C1 segment of cervical spinal cord (tissue), 14 donors: Measurements from ENCODE around the gene CCT3.
"Not testable (repeated sequence)": the region's sequence is repeated elsewhere in the genome, so short reads cannot be mapped to it uniquely, and the experiment has no call there.

ENCODE experiments used
- DNase-seq, 14 donors: peaks; one replicate each; lab custom pipeline; 2025; lab: John Stamatoyannopoulos, UW

Gene CCT3

DNA sequence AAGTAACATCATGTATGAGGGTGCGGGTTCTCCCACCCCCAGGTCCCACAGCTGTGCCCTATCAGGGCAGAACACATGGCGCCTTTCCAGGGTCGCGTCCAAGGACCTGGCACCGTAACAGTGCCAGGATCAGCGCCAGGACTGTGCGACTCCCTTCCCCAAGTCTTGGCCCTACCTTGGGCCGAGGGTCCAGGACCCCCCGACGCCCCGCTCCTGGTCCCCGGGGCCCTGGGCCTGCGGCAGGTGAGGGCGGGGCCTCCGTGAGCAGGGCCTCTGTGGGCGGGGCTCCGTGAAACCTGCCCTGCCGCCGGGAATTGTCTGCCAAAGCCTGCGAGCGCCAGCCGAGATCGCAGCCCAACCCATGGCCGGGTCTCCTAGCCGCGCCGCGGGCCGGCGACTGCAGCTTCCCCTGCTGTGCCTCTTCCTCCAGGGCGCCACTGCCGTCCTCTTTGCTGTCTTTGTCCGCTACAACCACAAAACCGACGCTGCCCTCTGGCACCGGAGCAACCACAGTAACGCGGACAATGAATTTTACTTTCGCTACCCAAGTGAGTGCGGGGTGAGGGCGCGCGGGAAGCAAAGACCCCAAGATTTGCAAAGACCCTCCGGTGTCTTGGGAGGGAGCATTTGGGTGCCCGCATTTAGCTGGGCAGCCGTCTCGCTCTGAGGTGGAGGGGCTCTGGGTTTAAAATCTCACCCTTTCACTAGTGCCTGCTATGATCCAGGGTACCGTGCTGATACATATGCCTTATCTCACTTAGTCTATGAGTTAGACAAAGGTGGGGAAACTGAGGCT is 31.0 kb upstream of the CCT3 start, which contains the start of gene RHBG:
TSS of gene RHBG (plus strand) at position 323 of the 796 bp plus-strand sequence. CDS start at position 362, 39 bp downstream.
- DNase-seq = peak in 1 of 14 donors; percentile 59

DNA sequence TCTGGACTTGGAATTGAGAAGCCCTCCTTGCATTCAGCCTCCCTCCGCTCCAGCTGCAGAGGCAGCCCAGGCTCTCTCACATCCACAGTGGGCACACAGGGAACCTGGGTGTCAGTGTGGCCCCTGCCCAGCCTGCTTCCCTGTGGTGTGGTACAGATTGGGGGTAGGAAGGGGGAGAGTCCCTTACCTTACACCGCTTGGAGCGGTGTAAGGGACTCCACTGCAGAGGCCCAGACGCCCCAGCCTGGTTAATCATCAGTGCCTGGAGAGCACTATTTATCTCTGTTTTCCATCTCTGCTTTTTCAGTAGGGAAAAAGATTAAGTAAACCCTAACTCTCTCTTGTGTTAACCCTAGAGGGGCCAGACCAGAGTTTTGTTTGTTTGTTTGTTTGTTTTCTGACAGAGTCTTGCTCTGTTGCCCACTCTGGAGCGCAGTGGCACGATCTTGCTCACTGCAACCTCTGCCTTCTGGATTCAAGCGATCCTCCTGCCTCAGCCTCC is 30.1 kb upstream of the CCT3 start:
- no peak for DNase-seq

DNA sequence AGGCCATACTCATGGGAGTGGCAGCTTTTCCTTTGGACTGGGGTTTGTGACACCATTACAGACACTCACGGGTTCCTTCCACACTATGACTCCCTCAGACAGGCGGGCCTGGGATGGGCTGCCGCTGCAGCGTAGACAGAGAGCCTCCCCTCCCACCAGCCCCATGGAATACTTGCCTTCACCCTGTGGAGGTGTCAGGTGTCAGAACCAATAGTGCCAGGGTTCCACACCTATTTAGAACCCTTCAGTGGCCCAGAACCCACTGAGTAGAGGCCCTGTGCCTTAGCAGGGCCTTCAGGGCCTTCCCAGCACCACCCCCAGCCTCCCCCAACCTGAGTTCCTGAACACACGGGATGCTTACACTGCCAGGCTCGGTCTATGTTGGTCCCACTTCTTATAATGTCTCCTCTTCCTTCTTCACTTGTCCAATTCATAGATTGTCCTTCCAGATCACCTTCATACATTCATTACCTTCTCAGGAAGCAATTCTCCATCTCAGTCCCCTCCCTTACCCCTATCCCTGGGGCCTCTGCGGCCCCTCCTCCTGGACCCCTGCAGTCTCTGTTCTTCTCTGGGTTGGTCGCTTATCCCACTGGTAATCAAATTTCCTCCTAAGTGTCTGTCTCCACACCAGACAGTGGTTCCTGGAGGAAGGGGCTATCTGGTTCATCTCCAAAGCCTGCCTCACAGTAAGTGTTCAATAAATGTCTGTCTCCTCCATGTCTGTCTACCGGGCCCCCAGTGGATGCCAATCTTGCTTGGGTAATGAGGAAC is 29.5 kb upstream of the CCT3 start:
- DNase-seq = no peak

- DNase-seq = no peak
Measured at GRCh38 chr1:156366378-156367166, 28.5 kb upstream of the CCT3 start.

GRCh38 chr1:156365754-156366153 is 27.7 kb upstream of the CCT3 start:
- no peak for DNase-seq

GRCh38 chr1:156360534-156360933 is 22.4 kb upstream of the CCT3 start:
- DNase-seq = no peak

DNA sequence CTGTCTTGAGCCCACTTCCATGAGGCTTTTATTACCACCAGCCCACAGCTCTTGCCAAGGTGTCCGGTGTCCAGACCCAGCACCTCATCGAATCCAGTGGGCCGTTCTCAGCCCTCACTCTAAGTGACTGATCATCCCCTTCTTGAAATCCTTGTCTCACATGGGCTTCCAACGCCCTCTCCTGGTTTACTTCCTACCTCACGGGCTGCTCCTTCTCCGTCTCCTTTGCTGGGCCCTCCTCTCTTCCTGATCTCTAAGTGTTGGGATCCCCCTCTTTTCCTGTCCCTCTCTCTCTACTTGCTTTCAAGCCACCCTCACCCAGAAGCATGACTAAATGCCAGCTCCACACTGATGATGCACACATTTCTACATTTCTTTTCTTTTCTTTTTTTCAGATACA is 21.9 kb upstream of the CCT3 start:
- DNase-seq = no peak

DNA sequence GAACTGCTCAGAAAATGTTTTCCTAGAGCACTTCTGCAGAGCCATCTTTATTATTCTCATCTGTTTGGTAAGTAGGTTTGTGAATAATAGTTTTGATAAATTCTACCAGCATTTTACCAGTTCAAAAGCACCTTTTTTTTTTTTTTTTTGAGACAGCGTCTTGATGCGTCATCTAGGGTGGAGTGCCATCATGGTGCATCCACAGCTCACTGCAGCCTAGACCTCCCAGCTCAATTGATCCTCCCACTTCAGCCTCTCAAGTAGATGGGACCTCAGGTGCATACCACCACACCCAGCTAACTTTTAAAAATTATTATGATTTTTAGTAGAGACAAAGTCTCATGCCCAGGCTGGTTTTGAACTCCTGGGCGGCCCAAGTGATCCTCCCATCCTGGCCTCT is 21.2 kb upstream of the CCT3 start:
- DNase-seq = no peak

DNA sequence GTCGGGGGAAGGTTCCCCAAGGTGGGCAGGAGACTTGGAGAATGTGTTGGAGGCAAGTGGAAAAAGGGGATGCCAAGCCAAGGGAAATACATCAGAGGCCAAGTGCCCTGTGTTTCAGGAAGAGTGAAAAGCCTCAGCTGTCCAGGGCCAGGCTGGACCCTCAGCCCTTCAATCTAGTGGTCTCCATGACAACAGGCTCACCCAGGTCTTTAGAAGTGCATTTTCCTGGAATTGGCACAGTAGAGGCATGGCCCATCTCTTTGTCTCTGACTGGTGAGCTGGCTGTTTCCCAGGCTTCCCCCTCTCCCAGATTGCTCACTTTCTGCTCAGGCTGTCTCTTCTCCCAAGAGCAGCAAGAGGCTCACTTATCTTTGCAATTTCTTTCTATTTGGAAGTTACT is 20.5 kb upstream of the CCT3 start:
- no peak for DNase-seq

DNA sequence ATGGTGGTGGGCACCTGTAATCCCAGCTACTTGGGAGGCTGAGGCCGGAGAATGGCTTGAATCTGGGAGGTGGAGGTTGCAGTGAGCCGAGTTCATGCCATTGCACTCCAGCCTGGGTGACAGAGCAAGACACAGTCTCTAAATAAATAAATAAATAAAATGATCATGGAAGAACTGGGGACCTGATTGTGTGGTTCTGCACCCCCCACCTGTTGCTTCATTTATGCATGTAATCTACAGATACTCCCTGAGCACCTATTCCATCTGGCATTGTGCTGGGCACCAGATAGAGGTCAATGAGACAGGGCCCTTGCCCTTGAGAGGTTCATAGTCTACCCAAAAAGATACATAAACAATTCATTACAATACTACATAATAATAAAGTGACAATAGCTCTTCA is 19.9 kb upstream of the CCT3 start:
- DNase-seq = no peak

DNA sequence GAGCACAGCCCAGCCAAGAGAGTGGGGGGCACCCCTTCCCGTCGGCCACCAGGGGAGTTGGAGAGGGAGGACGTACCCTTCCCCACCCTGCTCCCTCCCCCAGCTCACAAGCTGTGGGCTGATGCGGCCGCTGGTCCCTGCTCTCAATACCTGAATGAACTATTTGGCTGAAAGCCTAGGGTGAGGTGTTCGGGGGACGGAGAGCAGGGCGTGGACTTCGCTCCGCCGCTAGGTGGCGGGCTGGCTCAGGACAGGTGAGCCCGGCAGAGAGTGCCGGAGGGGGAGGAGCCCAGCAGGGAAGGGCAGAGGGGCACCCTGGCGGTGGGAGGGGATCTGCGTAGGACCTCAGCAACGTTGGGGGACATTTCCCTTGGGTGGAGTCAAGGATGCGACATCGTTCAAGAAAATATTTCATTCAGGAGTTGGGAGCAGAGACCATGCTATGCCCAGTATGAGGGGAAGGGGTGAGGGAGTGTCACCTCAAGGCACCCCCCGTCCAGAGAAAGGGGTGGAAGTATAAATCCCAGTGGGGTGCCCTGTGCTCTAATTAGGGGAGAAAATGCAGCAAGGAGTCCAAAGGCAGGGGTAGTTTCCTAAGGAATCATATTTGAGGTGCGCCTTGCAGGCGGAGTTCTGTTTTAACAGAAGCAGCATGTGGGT is 18.9 kb upstream of the CCT3 start:
- peak in 5 of 14 donors; percentile 11 to 34 (median 18) for DNase-seq

DNA sequence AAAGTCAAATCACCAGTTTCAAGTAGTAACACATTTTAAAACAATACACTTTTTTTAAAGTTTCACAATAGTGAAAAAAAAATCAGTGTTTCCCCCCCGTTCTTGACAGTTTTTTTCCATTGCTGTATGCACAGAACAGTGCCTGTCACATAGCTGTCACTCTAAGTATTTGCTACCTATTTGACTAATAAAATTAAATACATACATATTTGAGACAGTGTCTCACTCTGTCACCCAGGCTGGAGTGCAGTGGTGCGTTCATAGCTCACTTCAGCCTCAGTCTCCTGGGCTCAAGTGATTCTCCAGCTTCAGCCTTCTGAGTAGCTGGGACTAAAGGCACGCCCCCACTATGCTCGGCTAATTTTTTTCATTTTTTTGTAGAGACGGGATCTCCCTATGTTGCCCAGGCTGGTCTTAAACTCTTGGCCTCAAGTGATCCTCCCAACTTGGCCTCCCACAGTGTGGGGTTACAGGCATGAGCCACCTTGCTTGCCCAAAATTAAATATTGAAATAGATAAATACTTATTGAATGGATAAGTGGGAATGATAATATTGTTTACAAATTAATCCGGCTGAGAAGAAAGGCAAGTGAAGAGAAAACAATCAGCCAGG is 18.3 kb upstream of the CCT3 start:
- no peak for DNase-seq

DNA sequence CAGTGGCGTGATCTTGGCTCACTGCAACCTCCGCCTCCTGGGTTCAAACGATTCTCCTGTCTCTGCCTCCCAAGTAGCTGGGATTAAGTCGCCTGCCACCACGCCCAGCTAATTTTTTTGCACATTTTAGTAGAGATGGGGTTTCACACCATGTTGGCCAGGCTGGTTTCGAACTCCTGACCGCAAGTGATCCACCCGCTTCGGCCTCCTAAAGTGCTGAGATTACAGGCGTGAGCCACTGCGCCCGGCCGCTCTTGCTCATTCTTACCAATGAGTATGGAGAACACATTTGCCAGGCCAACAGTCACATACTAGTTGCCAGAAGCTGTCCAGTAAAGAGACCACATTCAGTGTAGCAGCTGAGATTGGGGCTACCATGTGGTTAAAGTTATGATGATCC is 14.4 kb upstream of the CCT3 start:
- DNase-seq = not testable (repeated sequence)

DNA sequence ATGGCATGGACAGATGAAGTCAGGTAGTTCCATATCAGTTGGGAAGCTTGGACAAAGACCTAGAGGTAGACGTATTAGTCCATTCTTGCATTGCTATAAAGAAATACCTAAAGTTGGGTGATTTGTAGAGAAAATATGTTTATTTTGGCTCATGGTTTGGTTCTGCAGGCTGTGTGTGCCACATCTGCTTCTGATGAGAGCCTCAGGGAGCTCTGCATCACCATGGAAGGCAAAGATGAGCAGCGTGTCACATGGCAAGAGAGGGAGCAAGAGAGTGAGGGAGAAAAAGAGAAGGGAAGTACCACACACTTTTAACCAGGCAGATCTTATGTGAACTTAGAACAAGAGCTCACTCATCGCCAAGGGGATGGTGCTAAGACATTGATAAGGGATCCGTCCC is 9.2 kb upstream of the CCT3 start:
- no peak for DNase-seq

DNA sequence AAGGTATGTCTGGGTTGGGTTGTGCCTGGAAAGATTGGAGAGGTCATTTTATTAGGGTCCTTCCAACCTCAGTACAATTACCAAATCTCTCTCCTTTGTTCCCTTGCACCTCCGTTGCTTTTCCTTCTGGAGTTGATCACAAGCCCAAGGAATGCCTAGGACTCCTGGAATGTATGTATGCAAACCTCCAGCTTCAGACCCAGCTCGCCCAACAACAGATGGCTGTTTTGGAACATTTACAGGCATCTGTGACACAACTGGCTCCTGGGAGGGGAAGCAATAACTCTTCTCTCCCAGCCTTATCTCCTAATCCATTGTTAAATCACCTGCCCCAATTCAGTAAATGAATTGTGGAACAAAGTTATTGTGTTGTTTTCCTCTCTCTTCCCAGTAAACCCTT is 8.5 kb upstream of the CCT3 start:
- no peak for DNase-seq

DNA sequence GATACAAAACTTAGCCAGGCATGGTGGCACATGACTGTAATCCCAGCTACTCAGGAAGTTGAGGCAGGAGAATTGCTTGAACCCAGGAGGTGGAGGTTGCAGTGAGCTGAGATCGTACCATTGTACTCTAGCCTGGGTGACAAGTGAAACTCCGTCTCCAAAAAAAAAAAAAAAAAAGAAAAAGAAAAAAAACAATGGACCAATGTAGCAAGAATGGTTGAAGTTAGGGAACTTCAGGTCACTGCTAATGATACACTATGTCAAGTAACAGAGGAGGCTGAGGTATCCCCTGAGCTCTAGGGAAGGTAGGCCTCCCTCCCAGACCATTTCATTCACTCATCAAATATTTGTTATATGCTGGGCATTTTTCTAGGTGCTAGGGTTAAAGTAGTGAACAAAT is 7.9 kb upstream of the CCT3 start:
- DNase-seq = not testable (repeated sequence)

- no peak for DNase-seq
Measured at GRCh38 chr1:156344409-156344808, 6.3 kb upstream of the CCT3 start.

- no peak for DNase-seq
Measured at GRCh38 chr1:156342166-156342955, 4.3 kb upstream of the CCT3 start.

DNA sequence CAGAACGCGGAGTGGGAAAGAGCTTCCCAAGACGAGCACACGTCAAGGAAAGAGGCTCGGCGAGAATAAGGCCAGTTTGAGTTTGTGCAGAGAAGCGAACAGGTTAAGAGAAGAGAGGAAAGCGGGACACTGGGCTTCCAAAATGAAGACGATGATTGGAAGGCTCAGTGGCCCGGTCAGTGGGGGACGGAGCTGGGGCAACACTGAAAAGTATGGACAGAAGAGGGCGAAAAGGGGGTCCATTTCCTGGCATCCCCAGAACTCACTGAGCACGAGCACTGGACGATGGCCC is 258 bp downstream of the CCT3 start:
- no peak for DNase-seq
